GM12878 (cell line): ENCODE measurements around the gene CD9. TPM values are rescaled to one million over a fixed set of nuclear protein-coding genes. Genes with fewer than 3 reads are reported as not detected.

Experiments
- ATAC-seq: fragments of 200-7000 bp; cut with Tn5 transposase; 3 replicates; pipeline ENCODE4 v1.9.1; 2020; ENCODE audit warnings: mild to moderate bottlenecking, moderate library complexity
- BruUV-seq: library from RNA; stranded (reverse); fragments of 400-500 nt; replicated peaks from 2 replicates; lab custom pipeline; 2021; lab: Mats Ljungman, UMichigan
- CTCF ChIA-PET: fragments of 300-600 bp; sonication (Branson Sonifier 250); formaldehyde crosslinking; extraction: SDS; loops from one replicate; lab custom pipeline; 2021; ENCODE audit warnings: inconsistent platforms; lab: Yijun Ruan, JAX
- POLR2A ChIA-PET: fragments of 350-600 bp; formaldehyde crosslinking; extraction: SDS; loops from one replicate; lab custom pipeline; 2021; ENCODE audit warnings: inconsistent platforms; lab: Charles Lee
- RAD21 ChIA-PET: fragments of 300-600 bp; sonication (Branson Sonifier 250); formaldehyde crosslinking; loops from one replicate; lab custom pipeline; 2023; ENCODE audit warnings: antibody characterized with exemption; ENCODE audit not compliant: unreplicated experiment; lab: Charles Lee
- SMC1A ChIA-PET: fragments of 300-600 bp; sonication (Branson Sonifier 250); formaldehyde crosslinking; loops from one replicate; lab custom pipeline; 2023; ENCODE audit not compliant: unreplicated experiment, uncharacterized antibody; lab: Charles Lee
- DNase-seq: peaks from one replicate; pipeline ENCODE4 v3.0.0-alpha.2; 2011; ENCODE audit warnings: low read depth, low spot score
- FAIRE-seq: peaks from 3 replicates; lab custom pipeline; 2011; peaks lifted over from hg19 to GRCh38; lab: Jason Lieb, UNC
- H2AFZ ChIP-seq: 2 replicates; pipeline ENCODE4 v1.6.0; 2011; ENCODE audit warnings: low read depth, low read length, control low read depth; ENCODE audit not compliant: control insufficient read depth
- H3K27ac ChIP-seq: 2 replicates; pipeline ENCODE4 v1.5.1; 2011; ENCODE audit warnings: control low read depth; ENCODE audit not compliant: control insufficient read depth, insufficient read depth
- H3K27me3 ChIP-seq, 2 experiments: replicated peaks in 1 of 2; 2 replicates each; pipeline versions ENCODE4 v1.6.0 to v1.6.1; 2011; ENCODE audit warnings: low read length in 1 of 2; ENCODE audit not compliant: control insufficient read depth in 2 of 2, insufficient read depth in 2 of 2
- H3K36me3 ChIP-seq, 2 experiments: 2 replicates each; pipeline ENCODE4 v1.5.1; 2011; ENCODE audit warnings: low read length in 1 of 2; ENCODE audit not compliant: control insufficient read depth in 2 of 2, insufficient read depth in 2 of 2
- H3K4me1 ChIP-seq: 2 replicates; pipeline ENCODE4 v1.6.1; 2011; ENCODE audit warnings: mild to moderate bottlenecking, low read length, moderate library complexity, mixed read lengths; ENCODE audit not compliant: control insufficient read depth, insufficient read depth
- H3K4me2 ChIP-seq: 2 replicates; pipeline ENCODE4 v1.6.0; 2011; ENCODE audit warnings: control low read depth; ENCODE audit not compliant: control insufficient read depth, insufficient read depth
- H3K4me3 ChIP-seq: fragments of 200-600 bp; sonication (generic); 2 replicates; pipeline ENCODE4 v1.5.1; 2016
- H3K79me2 ChIP-seq: 2 replicates; pipeline ENCODE4 v1.6.0; 2011; ENCODE audit warnings: low read length; ENCODE audit not compliant: control insufficient read depth, insufficient read depth
- H3K9ac ChIP-seq: 2 replicates; pipeline ENCODE4 v1.8.0; 2011; ENCODE audit warnings: low read length, control low read depth, mixed read lengths; ENCODE audit not compliant: control insufficient read depth, insufficient read depth
- H3K9me3 ChIP-seq: replicated peaks from 3 replicates; pipeline ENCODE4 v1.5.1; 2011; ENCODE audit warnings: mild to moderate bottlenecking, low read length; ENCODE audit not compliant: control insufficient read depth, insufficient read depth
- H4K20me1 ChIP-seq: 2 replicates; pipeline ENCODE4 v1.6.0; 2011; ENCODE audit not compliant: control insufficient read depth, insufficient read depth
- GABPA ChIP-seq: IDR thresholded peaks from 2 replicates; pipeline ENCODE4 v1.6.1; 2014; ENCODE audit warnings: antibody characterized with exemption, low read depth, mild to moderate bottlenecking, inconsistent platforms
- JUNB ChIP-seq: IDR thresholded peaks from 2 replicates; pipeline ENCODE4 v1.6.1; 2016; ENCODE audit warnings: antibody characterized with exemption, mild to moderate bottlenecking
- NFYB ChIP-seq: IDR thresholded peaks from 2 replicates; pipeline ENCODE4 v1.6.1; 2011; ENCODE audit warnings: low read depth, mild to moderate bottlenecking, low read length, improper control_type of control experiment, moderate library complexity; ENCODE audit not compliant: insufficient read depth
- RFX5 ChIP-seq: IDR thresholded peaks from 2 replicates; pipeline ENCODE4 v1.6.1; 2011; ENCODE audit warnings: low read depth, low read length, improper control_type of control experiment
- YBX1 ChIP-seq: fragments of 450-650 bp; IDR thresholded peaks from 2 replicates; pipeline ENCODE4 v1.6.1; 2016; ENCODE audit warnings: antibody characterized with exemption
- ZNF217 ChIP-seq: fragments of 450-650 bp; IDR thresholded peaks from 2 replicates; pipeline ENCODE4 v1.6.1; 2017; ENCODE audit warnings: antibody characterized with exemption, mild to moderate bottlenecking
- ZNF384 ChIP-seq: IDR thresholded peaks from 2 replicates; pipeline ENCODE4 v1.6.1; 2012; ENCODE audit warnings: low read depth, mild to moderate bottlenecking, low read length, improper control_type of control experiment, borderline replicate concordance
- WGBS: methylation state at CpG from one replicate; pipeline ENCODE4 v1.1.6; 2016; ENCODE audit warnings: low lambda C conversion rate; ENCODE audit not compliant: insufficient replicate concordance, insufficient coverage; ENCODE audit errors: missing lambda C conversion rate; 5-methylcytosine and 5-hydroxymethylcytosine counted together
- in situ Hi-C: fragments of 300-500 bp; cut with MboI; formaldehyde crosslinking; loops from 9 replicates; pipeline ENCODE4 v1.14.3; 2018; ENCODE audit warnings: mixed read lengths
- intact Hi-C: fragments of 100-400 bp; cut with micrococcal nuclease; formaldehyde crosslinking; loops from one replicate; pipeline ENCODE4 v1.14.2; 2022; ENCODE audit not compliant: unreplicated experiment
- polyA plus RNA-seq, 11 experiments: library from polyadenylated mRNA; depleted of rRNA in 4 of 11; unstranded in 6 of 11; stranded (reverse) in 5 of 11; fragments of >200 nt; fragmentation: Nextera tagmentation in 4 of 11; fragmentation: Illumina TruSeq in 1 of 11; extraction: Ambion mirVana in 4 of 11; extraction: Trizol in 1 of 11; gene quantifications; 1 replicate in 1 of 11; 2 replicates in 10 of 11; pipeline versions ENCODE4 v1.2.1 to v1.2.3, GENCODE V29; 2011 to 2016; ENCODE audit warnings: inconsistent platforms in 2 of 11, missing spikeins in 2 of 11, low read depth in 1 of 11
- total RNA-seq, 4 experiments: library from RNA; depleted of rRNA in 3 of 4; stranded (reverse); fragments of >200 nt in 3 of 4; fragmentation: Illumina TruSeq in 1 of 4; extraction: Trizol in 1 of 4; gene quantifications; 2 replicates each; pipeline versions ENCODE4 v1.2.1 to v1.2.3, GENCODE V29; 2013 to 2021
- TF ChIP-seq, protein P1 (sequence below): IDR thresholded peaks from 2 replicates; pipeline ENCODE4 v1.6.1; 2011; ENCODE audit warnings: mild to moderate bottlenecking, low read depth, low read length, moderate library complexity; ENCODE audit not compliant: insufficient replicate concordance
- TF ChIP-seq, protein P2 (sequence below): IDR thresholded peaks from 2 replicates; pipeline ENCODE4 v1.6.1; 2011; ENCODE audit warnings: low read depth, low read length, improper control_type of control experiment, borderline replicate concordance
- TF ChIP-seq, protein P3 (sequence below): fragments of 150-350 bp; IDR thresholded peaks from 2 replicates; pipeline ENCODE4 v1.6.1; 2016; ENCODE audit warnings: low read depth, low read length
- TF ChIP-seq, protein P4 (sequence below): fragments of 450-650 bp; conservative IDR thresholded peaks from 2 replicates; pipeline ENCODE4 v1.6.1; 2017; ENCODE audit warnings: mild to moderate bottlenecking, moderate library complexity

Gene CD9
- total and polyA plus RNA-seq, 10 of the 15 experiments (the other 5 are each of a cell fraction or from before 2014, with no cell fraction given), result 4.8 to 29.9 (median 9.7) TPM

DNA sequence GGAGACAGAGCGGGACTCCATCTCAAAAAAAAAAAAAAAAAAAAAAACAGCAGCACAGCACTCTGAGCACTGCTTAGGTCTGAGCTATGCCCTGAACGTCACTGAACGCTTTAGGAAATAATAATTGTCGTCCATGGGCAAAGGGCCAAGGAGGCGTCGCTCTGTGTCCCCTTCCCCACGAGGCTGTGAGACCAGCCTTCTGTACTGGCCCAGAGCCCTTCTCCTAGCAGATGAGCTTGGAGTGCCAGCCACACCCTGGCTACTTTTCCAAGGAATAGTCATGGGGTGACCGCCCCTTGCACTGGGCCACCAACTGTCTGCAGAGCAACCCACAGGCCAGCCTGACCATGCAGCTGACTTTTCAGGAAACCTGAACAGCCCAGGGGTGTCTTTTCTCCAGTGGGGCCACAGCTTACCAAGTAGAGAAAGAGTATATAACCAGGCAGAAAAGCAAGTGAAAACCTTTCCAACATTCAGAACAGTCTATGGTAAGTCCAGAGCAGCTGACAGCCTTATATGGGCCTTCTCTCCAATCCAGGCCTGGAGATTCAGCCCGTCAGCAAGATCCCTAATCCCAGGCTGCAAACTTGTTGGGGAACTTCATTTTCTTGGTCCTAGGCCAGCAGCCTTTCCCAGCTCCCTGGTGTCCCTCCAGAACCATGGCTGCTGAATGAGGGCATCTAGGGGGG is 28.5 kb downstream of the CD9 start:
- 45% methylated on average over 9 of the region's 9 CpGs for WGBS
- RAD21 ChIA-PET, result interaction anchor here (1.5 to 2.8 kb wide), 4 partner anchors 23 to 50 kb away, joined by 4 to 23 read pairs (median 4); no protein-coding TSS in a partner anchor
- Histone ChIP-seq H2AFZ (no peak overlapping the region), H3K36me3 (no peaks in the 10 kb centered on the region), H3K9me3 (no peaks in the 10 kb centered on the region), H3K4me3 (no peak overlapping the region), H4K20me1 (no peaks in the 10 kb centered on the region), H3K27me3 (no peaks in the 10 kb centered on the region; a peak in 1 of 4 replicates), H3K9ac (no peak overlapping the region), H3K79me2 (no peaks in the 10 kb centered on the region), H3K4me1 (peaks cover 9% of the 10 kb centered on the region), H3K4me2 (no peak overlapping the region), H3K27ac (no peak overlapping the region)
- SMC1A ChIA-PET, result interaction anchor here (1.4 to 5.8 kb wide), 4 partner anchors 12 to 33 kb away, joined by 4 to 72 read pairs (median 10); partner anchors contain the start of gene CD9
- TF ChIP-seq RFX5 (no peak), YBX1 (no peak), ZNF217 (no peak), NFYB (no peak), JUNB (no peak), GABPA (no peak), ZNF384 (no peak)
- TF ChIP-seq, protein P1, sequence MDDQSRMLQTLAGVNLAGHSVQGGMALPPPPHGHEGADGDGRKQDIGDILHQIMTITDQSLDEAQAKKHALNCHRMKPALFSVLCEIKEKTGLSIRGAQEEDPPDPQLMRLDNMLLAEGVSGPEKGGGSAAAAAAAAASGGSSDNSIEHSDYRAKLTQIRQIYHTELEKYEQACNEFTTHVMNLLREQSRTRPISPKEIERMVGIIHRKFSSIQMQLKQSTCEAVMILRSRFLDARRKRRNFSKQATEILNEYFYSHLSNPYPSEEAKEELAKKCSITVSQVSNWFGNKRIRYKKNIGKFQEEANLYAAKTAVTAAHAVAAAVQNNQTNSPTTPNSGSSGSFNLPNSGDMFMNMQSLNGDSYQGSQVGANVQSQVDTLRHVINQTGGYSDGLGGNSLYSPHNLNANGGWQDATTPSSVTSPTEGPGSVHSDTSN, result no peak
- TF ChIP-seq, protein P2, sequence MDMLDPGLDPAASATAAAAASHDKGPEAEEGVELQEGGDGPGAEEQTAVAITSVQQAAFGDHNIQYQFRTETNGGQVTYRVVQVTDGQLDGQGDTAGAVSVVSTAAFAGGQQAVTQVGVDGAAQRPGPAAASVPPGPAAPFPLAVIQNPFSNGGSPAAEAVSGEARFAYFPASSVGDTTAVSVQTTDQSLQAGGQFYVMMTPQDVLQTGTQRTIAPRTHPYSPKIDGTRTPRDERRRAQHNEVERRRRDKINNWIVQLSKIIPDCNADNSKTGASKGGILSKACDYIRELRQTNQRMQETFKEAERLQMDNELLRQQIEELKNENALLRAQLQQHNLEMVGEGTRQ, result no peak
- TF ChIP-seq, protein P3, sequence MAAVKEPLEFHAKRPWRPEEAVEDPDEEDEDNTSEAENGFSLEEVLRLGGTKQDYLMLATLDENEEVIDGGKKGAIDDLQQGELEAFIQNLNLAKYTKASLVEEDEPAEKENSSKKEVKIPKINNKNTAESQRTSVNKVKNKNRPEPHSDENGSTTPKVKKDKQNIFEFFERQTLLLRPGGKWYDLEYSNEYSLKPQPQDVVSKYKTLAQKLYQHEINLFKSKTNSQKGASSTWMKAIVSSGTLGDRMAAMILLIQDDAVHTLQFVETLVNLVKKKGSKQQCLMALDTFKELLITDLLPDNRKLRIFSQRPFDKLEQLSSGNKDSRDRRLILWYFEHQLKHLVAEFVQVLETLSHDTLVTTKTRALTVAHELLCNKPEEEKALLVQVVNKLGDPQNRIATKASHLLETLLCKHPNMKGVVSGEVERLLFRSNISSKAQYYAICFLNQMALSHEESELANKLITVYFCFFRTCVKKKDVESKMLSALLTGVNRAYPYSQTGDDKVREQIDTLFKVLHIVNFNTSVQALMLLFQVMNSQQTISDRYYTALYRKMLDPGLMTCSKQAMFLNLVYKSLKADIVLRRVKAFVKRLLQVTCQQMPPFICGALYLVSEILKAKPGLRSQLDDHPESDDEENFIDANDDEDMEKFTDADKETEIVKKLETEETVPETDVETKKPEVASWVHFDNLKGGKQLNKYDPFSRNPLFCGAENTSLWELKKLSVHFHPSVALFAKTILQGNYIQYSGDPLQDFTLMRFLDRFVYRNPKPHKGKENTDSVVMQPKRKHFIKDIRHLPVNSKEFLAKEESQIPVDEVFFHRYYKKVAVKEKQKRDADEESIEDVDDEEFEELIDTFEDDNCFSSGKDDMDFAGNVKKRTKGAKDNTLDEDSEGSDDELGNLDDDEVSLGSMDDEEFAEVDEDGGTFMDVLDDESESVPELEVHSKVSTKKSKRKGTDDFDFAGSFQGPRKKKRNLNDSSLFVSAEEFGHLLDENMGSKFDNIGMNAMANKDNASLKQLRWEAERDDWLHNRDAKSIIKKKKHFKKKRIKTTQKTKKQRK, result no peak
- TF ChIP-seq, protein P4, sequence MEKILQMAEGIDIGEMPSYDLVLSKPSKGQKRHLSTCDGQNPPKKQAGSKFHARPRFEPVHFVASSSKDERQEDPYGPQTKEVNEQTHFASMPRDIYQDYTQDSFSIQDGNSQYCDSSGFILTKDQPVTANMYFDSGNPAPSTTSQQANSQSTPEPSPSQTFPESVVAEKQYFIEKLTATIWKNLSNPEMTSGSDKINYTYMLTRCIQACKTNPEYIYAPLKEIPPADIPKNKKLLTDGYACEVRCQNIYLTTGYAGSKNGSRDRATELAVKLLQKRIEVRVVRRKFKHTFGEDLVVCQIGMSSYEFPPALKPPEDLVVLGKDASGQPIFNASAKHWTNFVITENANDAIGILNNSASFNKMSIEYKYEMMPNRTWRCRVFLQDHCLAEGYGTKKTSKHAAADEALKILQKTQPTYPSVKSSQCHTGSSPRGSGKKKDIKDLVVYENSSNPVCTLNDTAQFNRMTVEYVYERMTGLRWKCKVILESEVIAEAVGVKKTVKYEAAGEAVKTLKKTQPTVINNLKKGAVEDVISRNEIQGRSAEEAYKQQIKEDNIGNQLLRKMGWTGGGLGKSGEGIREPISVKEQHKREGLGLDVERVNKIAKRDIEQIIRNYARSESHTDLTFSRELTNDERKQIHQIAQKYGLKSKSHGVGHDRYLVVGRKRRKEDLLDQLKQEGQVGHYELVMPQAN, result no peak
- CTCF ChIA-PET, result interaction anchor here (0.6 to 2.9 kb wide), 6 partner anchors 15 to 74 kb away, joined by 3 to 19 read pairs (median 4); no protein-coding TSS in a partner anchor
- BruUV-seq, result no TSS peak
- POLR2A ChIA-PET, result interaction anchor here (0.6 to 3.7 kb wide), 7 partner anchors 9 to 49 kb away, joined by 3 to 17 read pairs (median 3); no protein-coding TSS in a partner anchor
- intact Hi-C loops, result no loop called here
- DNase-seq (no peak), ATAC-seq (no peak), FAIRE-seq (no peak)
- in situ Hi-C loops, result no loop called here
